Liver (tissue), 9 donors: ENCODE data around the gene CFAP97. TPM values are rescaled to one million over a fixed set of nuclear protein-coding genes. Genes with fewer than 3 reads are reported as not detected.
A peak's percentile ranks its signal among the peaks of the same experiment; 100 is the strongest.

Source experiments
- DNase-seq: peaks from one replicate; pipeline ENCODE4 v3.0.0-alpha.2; 2017; ENCODE audit warnings: low spot score
- H3K27ac ChIP-seq, 2 donors: one replicate each; pipeline ENCODE4 v1.7.0; 2013; ENCODE audit warnings: inconsistent platforms in 2 of 2, low read length in 2 of 2, control low read depth in 1 of 2, low read depth in 1 of 2, mild to moderate bottlenecking in 1 of 2
- H3K27me3 ChIP-seq, 4 donors: one replicate each; pipeline versions ENCODE4 v1.6.1 to v1.7.0; 2013; ENCODE audit warnings: low read length in 3 of 4, inconsistent platforms in 1 of 4, mild to moderate bottlenecking in 1 of 4, moderate library complexity in 1 of 4; ENCODE audit not compliant: control insufficient read depth in 4 of 4, insufficient read depth in 4 of 4
- H3K36me3 ChIP-seq, 4 donors: one replicate each; pipeline versions ENCODE4 v1.6.1 to v1.7.0; 2013; ENCODE audit warnings: low read length in 3 of 4, mild to moderate bottlenecking in 3 of 4, low read depth in 1 of 4, moderate library complexity in 1 of 4; ENCODE audit not compliant: control insufficient read depth in 4 of 4, insufficient read depth in 3 of 4
- H3K4me1 ChIP-seq, 4 donors: one replicate each; pipeline versions ENCODE4 v1.6.1 to v1.7.0; 2013; ENCODE audit warnings: low read length in 3 of 4, mild to moderate bottlenecking in 3 of 4, moderate library complexity in 1 of 4; ENCODE audit not compliant: control insufficient read depth in 4 of 4, insufficient read depth in 4 of 4
- H3K4me3 ChIP-seq, 3 donors: one replicate each; pipeline versions ENCODE4 v1.6.1 to v1.7.0; 2013; ENCODE audit warnings: low read length in 3 of 3, control low read depth in 1 of 3, low read depth in 1 of 3, mild to moderate bottlenecking in 1 of 3
- H3K9ac ChIP-seq, 2 donors: one replicate each; pipeline ENCODE4 v1.7.0; 2013; ENCODE audit warnings: low read length in 2 of 2, mild to moderate bottlenecking in 2 of 2, moderate library complexity in 2 of 2, control low read depth in 1 of 2, low read depth in 1 of 2
- H3K9me3 ChIP-seq, 4 donors: one replicate each; pipeline versions ENCODE4 v1.6.1 to v1.7.0; 2013; ENCODE audit warnings: low read length in 3 of 4; ENCODE audit not compliant: control insufficient read depth in 4 of 4
- FOXA1 ChIP-seq: IDR thresholded peaks from 2 replicates; pipeline ENCODE4 v1.6.1; 2016; ENCODE audit warnings: antibody characterized with exemption
- FOXA2 ChIP-seq: IDR thresholded peaks from 2 replicates; pipeline ENCODE4 v1.6.1; 2016; ENCODE audit warnings: antibody characterized with exemption
- GABPA ChIP-seq, 2 donors: IDR thresholded peaks in 1 of 2; conservative IDR thresholded peaks in 1 of 2; 2 replicates each; pipeline ENCODE4 v1.6.1; 2016; ENCODE audit warnings: antibody characterized with exemption in 2 of 2, mild to moderate bottlenecking in 1 of 2, moderate library complexity in 1 of 2
- HNF4A ChIP-seq, 2 donors: conservative IDR thresholded peaks; 2 replicates each; pipeline ENCODE4 v1.6.1; 2016; ENCODE audit warnings: antibody characterized with exemption in 2 of 2, mild to moderate bottlenecking in 2 of 2
- HNF4G ChIP-seq: IDR thresholded peaks from 2 replicates; pipeline ENCODE4 v1.6.1; 2016; ENCODE audit warnings: antibody characterized with exemption
- JUND ChIP-seq, 2 donors: IDR thresholded peaks; 2 replicates each; pipeline ENCODE4 v1.6.1; 2016; ENCODE audit warnings: antibody characterized with exemption in 2 of 2
- NR2F2 ChIP-seq: IDR thresholded peaks from 2 replicates; pipeline ENCODE4 v1.6.1; 2016; ENCODE audit warnings: antibody characterized with exemption
- RAD21 ChIP-seq, 2 donors: IDR thresholded peaks; 2 replicates each; pipeline ENCODE4 v1.6.1; 2016; ENCODE audit warnings: antibody characterized with exemption in 2 of 2, mild to moderate bottlenecking in 2 of 2
- RXRA ChIP-seq, 2 donors: IDR thresholded peaks; 2 replicates each; pipeline ENCODE4 v1.6.1; 2017 to 2018; ENCODE audit warnings: antibody characterized with exemption in 2 of 2, mild to moderate bottlenecking in 1 of 2
- SP1 ChIP-seq: IDR thresholded peaks from 2 replicates; pipeline ENCODE4 v1.6.1; 2018; ENCODE audit warnings: antibody characterized with exemption, mild to moderate bottlenecking
- TAF1 ChIP-seq: conservative IDR thresholded peaks from 2 replicates; pipeline ENCODE4 v1.6.1; 2016; ENCODE audit warnings: antibody characterized with exemption, mild to moderate bottlenecking
- YY1 ChIP-seq: IDR thresholded peaks from 2 replicates; pipeline ENCODE4 v1.6.1; 2016; ENCODE audit warnings: antibody characterized with exemption, mild to moderate bottlenecking
- WGBS: extraction: QIAGEN DNeasy Blood & Tissue Kit; methylation state at CpG from one replicate; pipeline ENCODE4 v1.1.7; 2013; 5-methylcytosine and 5-hydroxymethylcytosine counted together
- polyA plus RNA-seq, 2 donors: library from polyadenylated mRNA; stranded (reverse) in 1 of 2; unstranded in 1 of 2; fragments of 200-250 nt in 1 of 2; fragments of >200 nt in 1 of 2; fragmentation: Nextera tagmentation in 1 of 2; extraction: Ambion mirVana in 1 of 2; gene quantifications; one replicate each; pipeline versions ENCODE4 v1.2.1 to v1.2.3, GENCODE V29; 2013 to 2015
- total RNA-seq, 2 donors: library from RNA; depleted of rRNA; stranded (reverse); fragments of >200 nt; gene quantifications; one replicate each; pipeline ENCODE4 v1.2.3, GENCODE V29; 2014
- TF ChIP-seq, protein P1 (sequence below): IDR thresholded peaks from 2 replicates; pipeline ENCODE4 v1.6.1; 2016; ENCODE audit warnings: antibody characterized with exemption
- TF ChIP-seq, protein P2 (sequence below): fragments of 150-350 bp; IDR thresholded peaks from 2 replicates; pipeline ENCODE4 v1.5.1; 2017; ENCODE audit warnings: improper control_type of control experiment, low read depth, low read length; ENCODE audit not compliant: missing input control
- TF ChIP-seq, protein P3 (sequence below): IDR thresholded peaks from 2 replicates; pipeline ENCODE4 v1.6.1; 2016; ENCODE audit warnings: antibody characterized with exemption
- TF ChIP-seq, protein P4 (sequence below): IDR thresholded peaks from 2 replicates; pipeline ENCODE4 v1.6.1; 2016; ENCODE audit warnings: antibody characterized with exemption
- TF ChIP-seq, protein P5 (sequence below): IDR thresholded peaks from 2 replicates; pipeline ENCODE4 v1.6.1; 2016; ENCODE audit warnings: antibody characterized with exemption, mild to moderate bottlenecking
- donor health status: healthy.
- donor health status: healthy.
- donor health status: healthy.
- donor health status: healthy.
- donor health status: healthy.

Gene CFAP97
- total and polyA plus RNA-seq, 4 donors, result 7.5 to 30.9 (median 18.7) TPM

DNA sequence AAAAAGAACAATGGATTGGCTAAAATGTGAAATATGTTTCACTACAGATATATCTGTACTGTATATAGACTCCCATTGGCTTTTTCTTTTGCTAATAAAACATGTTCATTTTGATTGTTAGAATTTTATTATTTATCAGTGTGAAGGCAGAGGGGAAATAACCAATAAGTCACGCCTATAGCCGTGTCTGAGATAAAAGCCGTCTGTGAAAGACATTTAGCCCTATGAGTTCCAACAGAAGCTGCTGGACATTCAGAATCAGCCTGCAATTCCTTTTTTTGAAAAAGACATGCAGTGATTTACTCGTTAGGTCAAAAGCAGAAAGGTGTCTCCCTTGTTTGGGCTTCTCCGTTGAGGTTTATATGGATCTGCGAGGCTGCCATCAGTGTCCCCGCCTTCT, 84.9 kb downstream of the CFAP97 start:
- no peak for DNase-seq
- TF ChIP-seq, protein P1, sequence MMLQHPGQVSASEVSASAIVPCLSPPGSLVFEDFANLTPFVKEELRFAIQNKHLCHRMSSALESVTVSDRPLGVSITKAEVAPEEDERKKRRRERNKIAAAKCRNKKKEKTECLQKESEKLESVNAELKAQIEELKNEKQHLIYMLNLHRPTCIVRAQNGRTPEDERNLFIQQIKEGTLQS, result no peak
- TF ChIP-seq HNF4G, result no peak
- 96% methylated on average over 7 of the region's 7 CpGs for WGBS
- Histone ChIP-seq H3K4me1 (peaks cover 0 to 3% (median 1%) of the 10 kb centered on the region in 4 donors), H3K36me3 (no peaks in the 10 kb centered on the region), H3K9ac (no peak overlapping the region), H3K9me3 (no peaks in the 10 kb centered on the region), H3K4me3 (no peak overlapping the region), H3K27ac (no peak overlapping the region), H3K27me3 (no peaks in the 10 kb centered on the region)

DNA sequence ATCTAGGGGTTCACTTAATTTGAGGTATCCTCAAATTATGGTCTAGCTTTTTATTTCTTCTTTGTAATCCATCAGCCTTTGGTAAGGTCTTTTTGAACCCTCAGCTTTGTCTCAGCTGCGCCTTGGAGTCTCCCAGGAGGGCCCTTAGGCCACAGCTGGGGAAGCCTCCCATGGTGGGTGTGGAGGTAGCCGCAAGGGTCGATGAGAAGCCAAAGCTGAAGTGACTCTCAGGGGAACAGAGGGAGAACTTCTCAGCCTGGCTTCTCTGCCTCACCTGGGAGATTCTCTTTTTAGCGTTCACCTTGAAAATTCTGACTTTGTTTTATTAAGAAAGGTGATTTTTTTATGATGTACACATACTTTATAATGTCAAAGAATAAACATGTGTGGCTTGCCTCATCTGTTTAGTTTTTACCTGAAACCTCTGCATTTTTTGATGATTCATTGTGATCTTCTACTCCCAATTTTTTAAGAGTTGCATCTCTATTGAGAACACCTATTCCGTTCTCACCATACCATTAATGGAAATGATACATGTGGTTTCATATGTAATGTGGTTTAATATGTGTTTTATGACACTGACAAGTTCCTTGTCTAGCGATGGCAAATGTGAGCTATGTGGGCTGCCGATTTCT, 86.4 kb downstream of the CFAP97 start:
- H3K36me3 ChIP-seq, result no peaks in the 10 kb centered on the region

DNA sequence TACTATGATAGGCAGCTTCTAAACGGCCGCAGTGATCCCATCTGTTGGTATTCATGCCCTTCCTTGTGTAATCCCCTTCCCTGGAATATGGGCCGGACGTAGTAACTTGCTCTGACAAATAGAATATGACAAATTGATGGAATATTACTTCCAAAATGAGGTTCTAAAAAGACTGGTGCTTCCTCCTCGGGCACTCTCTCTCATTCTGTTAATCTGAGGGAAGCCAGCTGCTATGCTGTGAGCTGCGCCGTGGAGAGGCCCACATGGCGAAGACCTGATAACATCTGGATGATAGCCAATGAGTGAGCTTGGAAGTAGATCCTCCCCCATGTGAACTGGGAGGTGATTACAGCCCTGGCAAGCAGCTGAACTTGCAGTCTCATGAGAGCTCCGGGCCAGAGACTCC, 88.0 kb downstream of the CFAP97 start:
- Histone ChIP-seq H3K36me3 (no peaks in the 10 kb centered on the region), H3K27ac (peak overlapping the region; percentile 54 to 60)
- TF ChIP-seq JUND (IDR thresholded peaks at IDR 0.05) (peak in 1 of 2 donors; percentile 53), RXRA (IDR thresholded peaks at IDR 0.05) (peak; percentile 39 to 68), FOXA1 (no peak), YY1 (peak; percentile 67), HNF4G (no peak), TAF1 (peak; percentile 29), GABPA (IDR thresholded peaks at IDR 0.05 in 1 of 2, conservative IDR thresholded peaks at IDR 0.05 in 1 of 2) (no peak), HNF4A (conservative IDR thresholded peaks at IDR 0.05) (peak; percentile 37 to 46)
- TF ChIP-seq, protein P2, sequence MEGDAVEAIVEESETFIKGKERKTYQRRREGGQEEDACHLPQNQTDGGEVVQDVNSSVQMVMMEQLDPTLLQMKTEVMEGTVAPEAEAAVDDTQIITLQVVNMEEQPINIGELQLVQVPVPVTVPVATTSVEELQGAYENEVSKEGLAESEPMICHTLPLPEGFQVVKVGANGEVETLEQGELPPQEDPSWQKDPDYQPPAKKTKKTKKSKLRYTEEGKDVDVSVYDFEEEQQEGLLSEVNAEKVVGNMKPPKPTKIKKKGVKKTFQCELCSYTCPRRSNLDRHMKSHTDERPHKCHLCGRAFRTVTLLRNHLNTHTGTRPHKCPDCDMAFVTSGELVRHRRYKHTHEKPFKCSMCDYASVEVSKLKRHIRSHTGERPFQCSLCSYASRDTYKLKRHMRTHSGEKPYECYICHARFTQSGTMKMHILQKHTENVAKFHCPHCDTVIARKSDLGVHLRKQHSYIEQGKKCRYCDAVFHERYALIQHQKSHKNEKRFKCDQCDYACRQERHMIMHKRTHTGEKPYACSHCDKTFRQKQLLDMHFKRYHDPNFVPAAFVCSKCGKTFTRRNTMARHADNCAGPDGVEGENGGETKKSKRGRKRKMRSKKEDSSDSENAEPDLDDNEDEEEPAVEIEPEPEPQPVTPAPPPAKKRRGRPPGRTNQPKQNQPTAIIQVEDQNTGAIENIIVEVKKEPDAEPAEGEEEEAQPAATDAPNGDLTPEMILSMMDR, result no peak
- TF ChIP-seq, protein P3, sequence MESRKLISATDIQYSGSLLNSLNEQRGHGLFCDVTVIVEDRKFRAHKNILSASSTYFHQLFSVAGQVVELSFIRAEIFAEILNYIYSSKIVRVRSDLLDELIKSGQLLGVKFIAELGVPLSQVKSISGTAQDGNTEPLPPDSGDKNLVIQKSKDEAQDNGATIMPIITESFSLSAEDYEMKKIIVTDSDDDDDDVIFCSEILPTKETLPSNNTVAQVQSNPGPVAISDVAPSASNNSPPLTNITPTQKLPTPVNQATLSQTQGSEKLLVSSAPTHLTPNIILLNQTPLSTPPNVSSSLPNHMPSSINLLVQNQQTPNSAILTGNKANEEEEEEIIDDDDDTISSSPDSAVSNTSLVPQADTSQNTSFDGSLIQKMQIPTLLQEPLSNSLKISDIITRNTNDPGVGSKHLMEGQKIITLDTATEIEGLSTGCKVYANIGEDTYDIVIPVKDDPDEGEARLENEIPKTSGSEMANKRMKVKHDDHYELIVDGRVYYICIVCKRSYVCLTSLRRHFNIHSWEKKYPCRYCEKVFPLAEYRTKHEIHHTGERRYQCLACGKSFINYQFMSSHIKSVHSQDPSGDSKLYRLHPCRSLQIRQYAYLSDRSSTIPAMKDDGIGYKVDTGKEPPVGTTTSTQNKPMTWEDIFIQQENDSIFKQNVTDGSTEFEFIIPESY, result peak; percentile 58
- TF ChIP-seq, protein P4, sequence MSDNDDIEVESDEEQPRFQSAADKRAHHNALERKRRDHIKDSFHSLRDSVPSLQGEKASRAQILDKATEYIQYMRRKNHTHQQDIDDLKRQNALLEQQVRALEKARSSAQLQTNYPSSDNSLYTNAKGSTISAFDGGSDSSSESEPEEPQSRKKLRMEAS, result peak; percentile 71
- TF ChIP-seq, protein P5, sequence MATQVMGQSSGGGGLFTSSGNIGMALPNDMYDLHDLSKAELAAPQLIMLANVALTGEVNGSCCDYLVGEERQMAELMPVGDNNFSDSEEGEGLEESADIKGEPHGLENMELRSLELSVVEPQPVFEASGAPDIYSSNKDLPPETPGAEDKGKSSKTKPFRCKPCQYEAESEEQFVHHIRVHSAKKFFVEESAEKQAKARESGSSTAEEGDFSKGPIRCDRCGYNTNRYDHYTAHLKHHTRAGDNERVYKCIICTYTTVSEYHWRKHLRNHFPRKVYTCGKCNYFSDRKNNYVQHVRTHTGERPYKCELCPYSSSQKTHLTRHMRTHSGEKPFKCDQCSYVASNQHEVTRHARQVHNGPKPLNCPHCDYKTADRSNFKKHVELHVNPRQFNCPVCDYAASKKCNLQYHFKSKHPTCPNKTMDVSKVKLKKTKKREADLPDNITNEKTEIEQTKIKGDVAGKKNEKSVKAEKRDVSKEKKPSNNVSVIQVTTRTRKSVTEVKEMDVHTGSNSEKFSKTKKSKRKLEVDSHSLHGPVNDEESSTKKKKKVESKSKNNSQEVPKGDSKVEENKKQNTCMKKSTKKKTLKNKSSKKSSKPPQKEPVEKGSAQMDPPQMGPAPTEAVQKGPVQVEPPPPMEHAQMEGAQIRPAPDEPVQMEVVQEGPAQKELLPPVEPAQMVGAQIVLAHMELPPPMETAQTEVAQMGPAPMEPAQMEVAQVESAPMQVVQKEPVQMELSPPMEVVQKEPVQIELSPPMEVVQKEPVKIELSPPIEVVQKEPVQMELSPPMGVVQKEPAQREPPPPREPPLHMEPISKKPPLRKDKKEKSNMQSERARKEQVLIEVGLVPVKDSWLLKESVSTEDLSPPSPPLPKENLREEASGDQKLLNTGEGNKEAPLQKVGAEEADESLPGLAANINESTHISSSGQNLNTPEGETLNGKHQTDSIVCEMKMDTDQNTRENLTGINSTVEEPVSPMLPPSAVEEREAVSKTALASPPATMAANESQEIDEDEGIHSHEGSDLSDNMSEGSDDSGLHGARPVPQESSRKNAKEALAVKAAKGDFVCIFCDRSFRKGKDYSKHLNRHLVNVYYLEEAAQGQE, result no peak

More for the DNA sequence above, 86.4 kb downstream of the CFAP97 start:
- Histone ChIP-seq H3K9me3 (no peaks in the 10 kb centered on the region), H3K27me3 (no peaks in the 10 kb centered on the region), H3K4me3 (no peak overlapping the region), H3K27ac (no peak overlapping the region), H3K4me1 (peaks cover 0 to 3% (median 1%) of the 10 kb centered on the region in 4 donors), H3K9ac (no peak overlapping the region)
- 95% methylated on average over 7 of the region's 7 CpGs for WGBS
- DNase-seq, result no peak
- TF ChIP-seq NR2F2, result no peak
- no peak for TF ChIP-seq RAD21 (IDR thresholded peaks at IDR 0.05)
- TF ChIP-seq, protein P2, result no peak
- no peak for TF ChIP-seq FOXA2
- TF ChIP-seq SP1, result no peak
- no peak for TF ChIP-seq JUND (IDR thresholded peaks at IDR 0.05)
- no peak for TF ChIP-seq TAF1
- no peak for TF ChIP-seq YY1
- no peak for TF ChIP-seq FOXA1
- no peak for TF ChIP-seq RXRA (IDR thresholded peaks at IDR 0.05)
- TF ChIP-seq HNF4A (conservative IDR thresholded peaks at IDR 0.05), result no peak

More for the DNA sequence above, 88.0 kb downstream of the CFAP97 start:
- 18% methylated on average over 9 of the region's 9 CpGs for WGBS
- H3K4me3 ChIP-seq, result no peak overlapping the region
- H3K9me3 ChIP-seq, result no peaks in the 10 kb centered on the region
- no peaks in the 10 kb centered on the region for H3K27me3 ChIP-seq
- peaks cover 0 to 6% (median 1%) of the 10 kb centered on the region in 4 donors for H3K4me1 ChIP-seq
- H3K9ac ChIP-seq, result peak overlapping the region in 1 of 2 donors; percentile 21
- peak; percentile 58 for DNase-seq
